Colonic mucosa (tissue), 4 donors: ENCODE data around the gene AIRE. TPM values are rescaled to one million over a fixed set of nuclear protein-coding genes. Genes with fewer than 3 reads are reported as not detected.

Source experiments
- DNase-seq: peaks from one replicate; pipeline ENCODE4 v3.0.0-alpha.2; 2020
- H3K27ac ChIP-seq: fragments of 200-600 bp; one replicate; pipeline ENCODE4 v1.8.0; 2021
- H3K27me3 ChIP-seq: fragments of 200-600 bp; one replicate; pipeline ENCODE4 v1.8.0; 2021
- H3K36me3 ChIP-seq: fragments of 200-600 bp; one replicate; pipeline ENCODE4 v1.8.0; 2021
- H3K4me1 ChIP-seq: fragments of 200-600 bp; one replicate; pipeline ENCODE4 v1.8.0; 2021; ENCODE audit warnings: mild to moderate bottlenecking
- H3K4me3 ChIP-seq: fragments of 200-600 bp; one replicate; pipeline ENCODE4 v1.8.0; 2021
- H3K9ac ChIP-seq, 2 donors: one replicate each; pipeline ENCODE4 v1.7.0; 2013; ENCODE audit warnings: control low read depth in 2 of 2, low read depth in 2 of 2, low read length in 2 of 2
- H3K9me3 ChIP-seq: fragments of 200-600 bp; one replicate; pipeline ENCODE4 v1.8.0; 2021
- intact Hi-C: fragments of 100-400 bp; cut with DNase I; formaldehyde crosslinking; loops from one replicate; pipeline ENCODE4 v1.14.1; 2022
- total RNA-seq, 2 donors: library from RNA; stranded (reverse); fragmentation: NEBNext Ultra II Directional in 1 of 2; extraction: Animal tissue kit (Norgen Biotek cat#: 25700) in 1 of 2; gene quantifications; one replicate each; pipeline ENCODE4 v1.2.1, GENCODE V29; 2021
- TF ChIP-seq, protein P1 (sequence below): fragments of 200-600 bp; IDR thresholded peaks from one replicate; pipeline ENCODE4 v1.8.0; 2022; ENCODE audit warnings: antibody characterized with exemption, mild to moderate bottlenecking
- donor health status: healthy.
- donor health status: DM: no; HTN: no; CAD: no.
- donor health status: DM: no; HTN: no; CAD: no.

The AIRE gene
- total RNA-seq, 2 donors from 2014 or later: 0.11 TPM; not detected in 1

GRCh38 chr21:44344541-44345183 is 59.0 kb downstream of the AIRE start:
- no peak overlapping the region for H3K4me3 ChIP-seq
- no peaks in the 10 kb centered on the region for H3K4me1 ChIP-seq
- no peaks in the 10 kb centered on the region for H3K36me3 ChIP-seq
- H3K27me3 ChIP-seq: peaks cover 8% of the 10 kb centered on the region
- no peak for DNase-seq
- H3K9ac ChIP-seq: no peak overlapping the region
- TF ChIP-seq, protein P1, sequence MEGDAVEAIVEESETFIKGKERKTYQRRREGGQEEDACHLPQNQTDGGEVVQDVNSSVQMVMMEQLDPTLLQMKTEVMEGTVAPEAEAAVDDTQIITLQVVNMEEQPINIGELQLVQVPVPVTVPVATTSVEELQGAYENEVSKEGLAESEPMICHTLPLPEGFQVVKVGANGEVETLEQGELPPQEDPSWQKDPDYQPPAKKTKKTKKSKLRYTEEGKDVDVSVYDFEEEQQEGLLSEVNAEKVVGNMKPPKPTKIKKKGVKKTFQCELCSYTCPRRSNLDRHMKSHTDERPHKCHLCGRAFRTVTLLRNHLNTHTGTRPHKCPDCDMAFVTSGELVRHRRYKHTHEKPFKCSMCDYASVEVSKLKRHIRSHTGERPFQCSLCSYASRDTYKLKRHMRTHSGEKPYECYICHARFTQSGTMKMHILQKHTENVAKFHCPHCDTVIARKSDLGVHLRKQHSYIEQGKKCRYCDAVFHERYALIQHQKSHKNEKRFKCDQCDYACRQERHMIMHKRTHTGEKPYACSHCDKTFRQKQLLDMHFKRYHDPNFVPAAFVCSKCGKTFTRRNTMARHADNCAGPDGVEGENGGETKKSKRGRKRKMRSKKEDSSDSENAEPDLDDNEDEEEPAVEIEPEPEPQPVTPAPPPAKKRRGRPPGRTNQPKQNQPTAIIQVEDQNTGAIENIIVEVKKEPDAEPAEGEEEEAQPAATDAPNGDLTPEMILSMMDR: no peak
- H3K27ac ChIP-seq: no peak overlapping the region
- H3K9me3 ChIP-seq: no peaks in the 10 kb centered on the region
- intact Hi-C loops: loop anchor here (10.0 kb wide), 1 partner anchor 460 kb away; the partner anchor contains the start of gene UBE2G2

DNA sequence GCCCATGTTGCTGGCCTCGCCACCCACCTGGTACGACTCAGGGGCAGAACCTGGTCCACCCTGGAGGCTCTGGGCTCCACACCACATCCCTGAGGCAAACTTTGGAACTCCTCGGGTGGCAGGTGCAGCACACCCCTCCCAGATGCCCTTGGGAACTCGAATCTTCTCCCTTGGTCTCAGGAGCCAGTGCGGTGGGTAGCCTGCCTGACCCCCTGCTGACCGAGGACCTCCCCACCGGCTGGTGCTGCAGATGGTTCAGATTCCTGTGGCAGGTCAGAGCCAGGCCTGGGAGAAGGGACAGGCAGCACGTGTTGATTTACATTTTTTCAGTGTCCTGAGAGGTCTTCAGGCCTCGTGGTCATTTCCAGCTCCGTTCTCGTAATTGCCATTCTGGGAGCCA is 59.8 kb downstream of the AIRE start:
- intact Hi-C loops: loop anchor here (10.0 kb wide), 1 partner anchor 459 kb away; the partner anchor contains the start of gene UBE2G2
- no peaks in the 10 kb centered on the region for H3K4me1 ChIP-seq
- no peak overlapping the region for H3K4me3 ChIP-seq
- H3K36me3 ChIP-seq: no peaks in the 10 kb centered on the region
- DNase-seq: no peak
- TF ChIP-seq, protein P1: no peak
- peaks cover 12% of the 10 kb centered on the region for H3K27me3 ChIP-seq
- H3K27ac ChIP-seq: no peak overlapping the region
- H3K9me3 ChIP-seq: no peaks in the 10 kb centered on the region
- H3K9ac ChIP-seq: no peak overlapping the region

GRCh38 chr21:44347911-44348451 is 62.3 kb downstream of the AIRE start:
- H3K36me3 ChIP-seq: no peaks in the 10 kb centered on the region
- TF ChIP-seq, protein P1: no peak
- no peak overlapping the region for H3K4me3 ChIP-seq
- no peak overlapping the region for H3K9ac ChIP-seq
- H3K27me3 ChIP-seq: peaks cover 27% of the 10 kb centered on the region
- DNase-seq: no peak
- no peak overlapping the region for H3K27ac ChIP-seq
- intact Hi-C loops: loop anchor here (10.0 kb wide), 1 partner anchor 457 kb away; the partner anchor contains the start of gene UBE2G2
- no peaks in the 10 kb centered on the region for H3K9me3 ChIP-seq
- H3K4me1 ChIP-seq: no peaks in the 10 kb centered on the region

Other genes with a start within 250 kb of the AIRE start
- 1 to 10 TPM; 2.3 to 3.1 TPM for gene PWP2, start 178.5 kb upstream of the AIRE start, total RNA-seq
- 10 to 100 TPM in 1 of 2 donors, 1 to 10 TPM in 1; 6.5 to 10.6 TPM for gene GATD3, start 152.2 kb upstream of the AIRE start, total RNA-seq
- gene ICOSLG, start 44.9 kb upstream of the AIRE start, total RNA-seq: 1 to 10 TPM; 4.0 to 4.9 TPM
- not detected for gene DNMT3L, start 24.0 kb upstream of the AIRE start, total RNA-seq
- 100 to 1,000 TPM; 300 to 332 TPM for gene PFKL, start 14.2 kb downstream of the AIRE start, total RNA-seq
- 10 to 100 TPM; 19.8 to 21.4 TPM for gene CFAP410, start 53.5 kb downstream of the AIRE start, total RNA-seq
- 1 to 10 TPM; 2.6 to 4.2 TPM for gene TRPM2, start 67.7 kb downstream of the AIRE start, total RNA-seq
- gene LRRC3, start 169.6 kb downstream of the AIRE start, total RNA-seq: 1 to 10 TPM; 2.0 to 2.7 TPM